Measurements from ENCODE around the gene SERPINI1.
A peak's percentile ranks its signal among the peaks of the same experiment; 100 is the strongest.
"Not testable (repeated sequence)": the region's sequence is repeated elsewhere in the genome, so short reads cannot be mapped to it uniquely, and the experiment has no call there.

Gene SERPINI1

DNA sequence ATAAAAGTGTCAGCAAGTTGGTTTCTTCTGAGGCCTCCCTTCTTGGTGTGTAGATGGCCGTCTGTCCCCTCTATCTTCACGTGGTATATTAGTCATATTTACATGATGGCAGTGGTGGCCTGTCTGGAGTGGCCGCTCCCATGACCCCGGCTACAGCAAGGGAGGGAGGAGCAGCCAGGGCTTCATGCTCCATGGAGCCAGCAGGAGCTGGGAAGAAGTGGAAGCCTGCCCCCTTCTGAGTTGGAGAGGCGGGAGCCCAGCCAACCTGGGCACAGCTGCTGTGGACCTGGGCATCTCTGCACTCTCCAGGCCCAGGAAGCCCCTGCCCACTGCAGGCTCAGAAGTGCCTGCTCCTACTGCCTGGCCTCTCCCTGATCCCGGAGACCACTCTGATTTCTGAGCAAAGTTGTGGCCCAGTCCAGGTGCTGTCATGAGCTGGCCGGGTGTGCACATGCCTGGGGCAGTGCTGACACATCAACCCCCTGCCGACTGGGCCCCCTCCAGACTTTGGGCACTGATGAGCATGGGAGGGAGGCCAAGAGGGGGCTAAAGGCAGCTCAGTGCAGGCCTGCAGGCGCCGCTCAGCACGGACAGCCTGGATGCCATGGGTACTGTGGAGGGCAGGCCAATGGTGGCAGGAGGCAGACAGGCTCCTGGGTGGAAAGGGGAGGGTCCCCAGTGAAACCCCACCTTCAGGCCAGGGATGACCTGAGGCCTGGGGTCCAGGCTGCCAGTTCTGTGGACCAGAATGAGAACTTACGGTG, 84.8 kb downstream of the SERPINI1 start:
- no peak for DNase-seq (ENCODE audit: low read depth)
- TF ChIP-seq, protein P1, sequence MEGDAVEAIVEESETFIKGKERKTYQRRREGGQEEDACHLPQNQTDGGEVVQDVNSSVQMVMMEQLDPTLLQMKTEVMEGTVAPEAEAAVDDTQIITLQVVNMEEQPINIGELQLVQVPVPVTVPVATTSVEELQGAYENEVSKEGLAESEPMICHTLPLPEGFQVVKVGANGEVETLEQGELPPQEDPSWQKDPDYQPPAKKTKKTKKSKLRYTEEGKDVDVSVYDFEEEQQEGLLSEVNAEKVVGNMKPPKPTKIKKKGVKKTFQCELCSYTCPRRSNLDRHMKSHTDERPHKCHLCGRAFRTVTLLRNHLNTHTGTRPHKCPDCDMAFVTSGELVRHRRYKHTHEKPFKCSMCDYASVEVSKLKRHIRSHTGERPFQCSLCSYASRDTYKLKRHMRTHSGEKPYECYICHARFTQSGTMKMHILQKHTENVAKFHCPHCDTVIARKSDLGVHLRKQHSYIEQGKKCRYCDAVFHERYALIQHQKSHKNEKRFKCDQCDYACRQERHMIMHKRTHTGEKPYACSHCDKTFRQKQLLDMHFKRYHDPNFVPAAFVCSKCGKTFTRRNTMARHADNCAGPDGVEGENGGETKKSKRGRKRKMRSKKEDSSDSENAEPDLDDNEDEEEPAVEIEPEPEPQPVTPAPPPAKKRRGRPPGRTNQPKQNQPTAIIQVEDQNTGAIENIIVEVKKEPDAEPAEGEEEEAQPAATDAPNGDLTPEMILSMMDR (IDR thresholded peaks at IDR 0.05; ENCODE audit: insufficient read depth, low read depth, low read length, missing control alignments): no peak
- H3K4me3 ChIP-seq (ENCODE audit: low read depth, low read length): no peak overlapping the region

GRCh38 chr3:167821248-167821805, 85.8 kb downstream of the SERPINI1 start:
- DNase-seq (ENCODE audit: low read depth): no peak
- H3K4me3 ChIP-seq (ENCODE audit: low read depth, low read length): no peak overlapping the region
- TF ChIP-seq, protein P1 (IDR thresholded peaks at IDR 0.05; ENCODE audit: insufficient read depth, low read depth, low read length, missing control alignments): no peak

GRCh38 chr3:167823738-167824137, 88.2 kb downstream of the SERPINI1 start:
- no peak for DNase-seq (ENCODE audit: low read depth)
- no peak overlapping the region for H3K4me3 ChIP-seq (ENCODE audit: low read depth, low read length)
- TF ChIP-seq, protein P1 (IDR thresholded peaks at IDR 0.05; ENCODE audit: insufficient read depth, low read depth, low read length, missing control alignments): no peak

- DNase-seq (ENCODE audit: low read depth); H3K4me3 ChIP-seq (ENCODE audit: low read depth, low read length): not testable (repeated sequence)
Measured at GRCh38 chr3:167827588-167827987, 92.1 kb downstream of the SERPINI1 start.

DNA sequence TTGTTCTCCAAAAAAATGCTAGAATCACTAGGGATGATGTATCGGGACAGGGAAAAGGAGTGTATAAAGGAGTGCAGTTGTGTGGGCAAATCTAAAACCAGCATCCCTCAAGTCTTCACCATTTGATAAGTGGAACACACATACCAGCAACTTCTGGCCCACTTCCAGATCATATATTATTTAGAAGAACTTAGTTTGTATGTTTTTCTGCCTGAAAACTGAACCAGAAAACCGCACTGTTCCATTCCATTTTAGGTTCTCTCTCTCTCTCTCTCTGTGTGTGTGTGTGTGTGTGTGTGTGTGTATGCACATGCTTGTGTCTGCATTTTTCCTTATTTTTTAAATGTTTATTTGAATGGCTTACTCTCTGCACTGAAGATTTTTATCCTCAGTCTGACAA, 93.5 kb downstream of the SERPINI1 start:
- TF ChIP-seq, protein P1 (IDR thresholded peaks at IDR 0.05; ENCODE audit: insufficient read depth, low read depth, low read length, missing control alignments): no peak
- DNase-seq (ENCODE audit: low read depth): no peak
- H3K4me3 ChIP-seq (ENCODE audit: low read depth, low read length): no peak overlapping the region

- TF ChIP-seq, protein P1 (IDR thresholded peaks at IDR 0.05; ENCODE audit: insufficient read depth, low read depth, low read length, missing control alignments): no peak
- peak; percentile 27 for DNase-seq (ENCODE audit: low read depth)
- H3K4me3 ChIP-seq (ENCODE audit: low read depth, low read length): no peak overlapping the region
Measured at GRCh38 chr3:167830007-167830406, 94.5 kb downstream of the SERPINI1 start.

DNA sequence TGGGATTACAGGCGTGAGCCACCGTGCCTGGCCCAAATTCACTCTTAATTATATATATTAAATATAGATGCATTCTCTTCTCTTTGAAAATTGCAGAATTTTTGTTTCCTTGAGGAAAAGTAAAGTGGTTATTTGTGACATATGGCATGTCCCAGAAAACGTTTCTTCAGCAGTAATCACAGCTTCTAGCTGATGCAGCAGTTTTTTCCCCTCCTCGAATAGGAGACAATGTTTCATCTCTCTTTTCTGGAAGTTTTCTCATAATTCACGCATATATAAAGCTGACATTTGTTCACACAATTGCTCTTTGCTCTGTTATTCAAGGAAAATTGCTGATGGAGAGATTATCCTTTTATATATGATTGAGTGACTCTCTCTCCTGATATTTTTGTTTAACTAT, 99.8 kb downstream of the SERPINI1 start:
- TF ChIP-seq, protein P1 (IDR thresholded peaks at IDR 0.05; ENCODE audit: insufficient read depth, low read depth, low read length, missing control alignments): no peak
- H3K4me3 ChIP-seq (ENCODE audit: low read depth, low read length): no peak overlapping the region

More for the DNA sequence above, 99.8 kb downstream of the SERPINI1 start:
- no peak for DNase-seq (ENCODE audit: low read depth)

Measured in GM12865 (cell line).